Fibroblast of lung (primary cell): ENCODE results near the gene FAM72D. TPM values are rescaled to one million over a fixed set of nuclear protein-coding genes. Genes with fewer than 3 reads are reported as not detected.
"Not testable (repeated sequence)": the region's sequence is repeated elsewhere in the genome, so short reads cannot be mapped to it uniquely, and the experiment has no call there.

Source experiments
- DNase-seq, 2 donors: peaks; one replicate each; pipeline versions ENCODE4 v3.0.0 to v3.0.0-alpha.2; 2010; ENCODE audit warnings: low read depth in 2 of 2
- H2AFZ ChIP-seq: 2 replicates; pipeline ENCODE4 v1.5.1; 2012; ENCODE audit warnings: low read length, control low read depth, inconsistent platforms
- H3K27ac ChIP-seq: 2 replicates; pipeline ENCODE4 v1.5.1; 2011; ENCODE audit warnings: low read length, control low read depth; ENCODE audit not compliant: insufficient read depth
- H3K27me3 ChIP-seq: 2 replicates; pipeline ENCODE4 v1.5.1; 2011; ENCODE audit warnings: mild to moderate bottlenecking, low read length; ENCODE audit not compliant: control insufficient read depth, insufficient read depth
- H3K36me3 ChIP-seq: 2 replicates; pipeline ENCODE4 v1.5.1; 2011; ENCODE audit warnings: low read length; ENCODE audit not compliant: control insufficient read depth, insufficient read depth
- H3K4me1 ChIP-seq: 2 replicates; pipeline ENCODE4 v1.5.1; 2011; ENCODE audit warnings: low read length; ENCODE audit not compliant: control insufficient read depth, insufficient read depth; ENCODE audit errors: extremely low read depth
- H3K4me2 ChIP-seq: 2 replicates; pipeline ENCODE4 v1.5.1; 2011; ENCODE audit warnings: low read length, control low read depth; ENCODE audit not compliant: insufficient read depth; ENCODE audit errors: extremely low read depth
- H3K4me3 ChIP-seq, 4 experiments: fragments of 200-600 bp in 1 of 4; sonication (generic) in 1 of 4; replicated peaks in 1 of 4; 2 replicates each; pipeline ENCODE4 v1.5.1; 2011 to 2016; ENCODE audit warnings: low read length in 4 of 4, low read depth in 3 of 4, mild to moderate bottlenecking in 3 of 4, control low read depth in 2 of 4, inconsistent platforms in 1 of 4, mixed read lengths in 1 of 4; ENCODE audit not compliant: insufficient read depth in 1 of 4; ENCODE audit errors: control extremely low read depth in 1 of 4
- H3K79me2 ChIP-seq: 2 replicates; pipeline ENCODE4 v1.5.1; 2012; ENCODE audit warnings: mild to moderate bottlenecking, low read length, inconsistent platforms; ENCODE audit not compliant: control insufficient read depth, insufficient read depth
- H3K9ac ChIP-seq: 2 replicates; pipeline ENCODE4 v1.5.1; 2011; ENCODE audit warnings: mild to moderate bottlenecking, low read length, control low read depth; ENCODE audit not compliant: insufficient read depth
- H3K9me3 ChIP-seq: 2 replicates; pipeline ENCODE4 v1.5.1; 2012; ENCODE audit warnings: low read depth, low read length; ENCODE audit not compliant: control insufficient read depth, insufficient read depth
- H4K20me1 ChIP-seq: 2 replicates; pipeline ENCODE4 v1.5.1; 2011; ENCODE audit warnings: low read length; ENCODE audit not compliant: control insufficient read depth, insufficient read depth; ENCODE audit errors: extremely low read depth
- polyA plus RNA-seq, 2 donors: library from polyadenylated mRNA; depleted of rRNA in 1 of 2; stranded (reverse) in 1 of 2; unstranded in 1 of 2; fragments of >200 nt; gene quantifications; 2 replicates each; pipeline ENCODE4 v1.2.1, GENCODE V29; 2011 to 2012; ENCODE audit warnings: missing spikeins in 1 of 2
- total RNA-seq: library from RNA; depleted of rRNA; stranded (reverse); fragments of >200 nt; gene quantifications from 2 replicates; pipeline ENCODE4 v1.2.1, GENCODE V29; 2014

The FAM72D gene
- total and polyA plus RNA-seq, 2 donors (not counting 1 experiment from before 2014, with no cell fraction given): 0.85 to 1.7 TPM

DNA sequence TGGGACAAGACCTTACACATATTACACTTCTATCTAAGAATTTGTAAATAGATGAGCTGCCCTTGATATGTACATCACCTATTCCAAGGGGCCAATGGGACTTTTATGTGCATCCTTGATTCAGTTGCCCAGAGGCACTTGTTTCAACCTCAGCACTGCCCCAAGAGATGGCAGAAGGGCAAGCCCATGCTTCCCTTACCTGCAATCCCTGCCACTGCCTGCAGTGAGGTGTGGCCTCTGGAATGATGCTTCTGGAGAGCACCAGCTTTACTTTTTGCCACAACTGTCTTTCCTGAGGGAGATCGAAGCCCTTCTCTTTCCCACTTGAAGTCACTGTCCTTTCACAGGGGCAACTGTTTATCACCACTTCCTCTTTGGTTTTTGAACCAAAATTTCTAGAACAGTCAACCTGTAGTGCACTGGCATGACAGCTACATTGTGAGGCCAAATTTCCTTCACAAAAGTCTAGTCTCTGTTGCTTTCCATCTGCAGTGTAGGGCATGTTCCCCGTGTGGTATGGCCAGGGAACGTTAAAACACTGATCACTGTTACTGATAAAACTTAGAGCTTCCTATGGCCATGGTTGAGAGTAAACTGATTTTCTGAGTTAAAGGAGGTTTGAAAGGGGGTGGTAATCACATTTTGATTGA, 48.6 kb downstream of the FAM72D start:
- H3K9ac ChIP-seq, H3K27me3 ChIP-seq, H3K79me2 ChIP-seq, H3K4me1 ChIP-seq, H3K4me3 ChIP-seq, H3K27ac ChIP-seq, DNase-seq, H2AFZ ChIP-seq, H3K36me3 ChIP-seq, H4K20me1 ChIP-seq, H3K4me2 ChIP-seq, H3K9me3 ChIP-seq: not testable (repeated sequence)

DNA sequence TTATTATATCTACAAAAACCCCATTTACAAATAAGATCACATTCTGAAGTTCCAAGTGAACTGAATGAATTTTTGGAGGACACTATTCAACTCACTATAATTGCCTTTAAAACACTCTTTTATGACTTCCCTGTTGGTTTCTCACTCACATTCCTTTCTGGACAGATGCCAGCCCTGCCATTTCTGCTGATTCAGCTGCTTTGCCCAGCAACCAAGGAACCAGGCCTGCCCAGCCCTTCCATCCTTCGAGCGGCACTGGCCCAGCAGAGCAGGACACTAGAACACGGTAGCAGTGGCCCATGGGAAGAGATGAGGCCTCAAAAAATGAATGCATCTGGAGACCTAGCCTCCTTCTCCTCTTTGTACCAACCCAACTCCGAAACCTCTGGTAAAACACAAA, 50.5 kb downstream of the FAM72D start:
- not testable (repeated sequence) for H3K9ac ChIP-seq, H3K4me2 ChIP-seq, H3K4me3 ChIP-seq, H3K9me3 ChIP-seq, H2AFZ ChIP-seq, H3K27ac ChIP-seq, DNase-seq, H3K79me2 ChIP-seq, H3K4me1 ChIP-seq, H4K20me1 ChIP-seq, H3K27me3 ChIP-seq, H3K36me3 ChIP-seq

DNA sequence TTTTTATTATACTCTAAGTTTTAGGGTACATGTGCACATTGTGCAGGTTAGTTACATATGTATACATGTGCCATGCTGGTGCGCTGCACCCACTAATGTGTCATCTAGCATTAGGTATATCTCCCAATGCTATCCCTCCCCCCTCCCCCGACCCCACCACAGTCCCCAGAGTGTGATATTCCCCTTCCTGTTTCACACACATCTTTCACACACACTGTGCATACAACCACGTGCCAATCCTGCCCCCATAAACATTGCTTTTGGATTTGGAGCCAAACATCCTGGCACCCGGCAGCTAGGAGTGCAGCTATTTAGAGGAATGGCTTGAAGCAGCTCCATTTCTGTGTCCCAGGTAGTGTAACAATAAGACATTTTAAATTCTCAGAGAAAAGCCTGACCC, 51.4 kb downstream of the FAM72D start:
- not testable (repeated sequence) for H3K79me2 ChIP-seq, H3K4me2 ChIP-seq, H3K4me1 ChIP-seq, H3K27ac ChIP-seq, H3K36me3 ChIP-seq, H3K9ac ChIP-seq, H3K4me3 ChIP-seq, H2AFZ ChIP-seq, DNase-seq, H4K20me1 ChIP-seq, H3K27me3 ChIP-seq, H3K9me3 ChIP-seq

DNA sequence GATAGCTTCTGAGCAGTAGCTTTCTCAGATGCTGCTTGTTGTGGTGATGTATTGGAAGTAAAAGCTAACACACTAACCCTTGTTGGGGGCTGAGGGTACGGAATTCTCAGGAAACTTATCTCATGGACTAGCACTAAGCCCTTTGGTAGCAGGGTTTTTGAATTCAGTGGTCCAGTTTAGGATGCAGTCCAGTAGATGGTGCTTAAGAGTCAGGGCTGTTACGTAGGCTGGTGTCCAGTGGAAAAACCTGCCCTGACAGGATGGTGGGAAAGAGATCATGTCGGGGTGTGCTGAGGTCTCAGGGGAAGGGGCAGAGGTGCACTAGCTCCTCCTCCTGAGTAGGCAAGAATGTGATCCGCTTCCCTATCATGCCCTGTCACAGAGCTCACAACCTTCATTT, 59.6 kb downstream of the FAM72D start:
- H3K4me3 ChIP-seq: not testable (repeated sequence)

DNA sequence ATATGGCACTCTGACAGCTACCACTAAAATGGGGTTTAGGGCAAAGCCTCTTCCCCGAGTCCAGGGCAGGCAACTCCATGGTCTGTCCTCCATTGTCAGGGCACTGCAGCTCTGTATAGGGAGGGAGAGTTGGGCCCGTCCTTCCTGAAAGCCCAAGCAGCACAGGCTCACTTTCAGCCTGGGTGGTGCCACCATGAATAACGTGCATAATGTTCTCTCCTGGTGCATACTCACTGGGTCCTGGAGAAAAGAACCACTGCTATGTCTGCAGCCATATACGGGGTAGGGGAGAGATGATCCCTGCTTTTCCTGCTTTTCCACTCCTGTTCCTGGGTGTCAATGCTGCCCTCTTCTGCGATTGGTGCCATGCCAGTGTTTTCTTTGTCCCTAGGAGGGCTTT, 60.1 kb downstream of the FAM72D start:
- H3K27ac ChIP-seq, H3K27me3 ChIP-seq, H3K4me2 ChIP-seq, H3K4me1 ChIP-seq, H4K20me1 ChIP-seq, H3K4me3 ChIP-seq, H3K79me2 ChIP-seq, H3K9ac ChIP-seq, DNase-seq, H3K9me3 ChIP-seq, H3K36me3 ChIP-seq, H2AFZ ChIP-seq: not testable (repeated sequence)

More for the DNA sequence above, 59.6 kb downstream of the FAM72D start:
- not testable (repeated sequence) for H3K4me1 ChIP-seq, H3K36me3 ChIP-seq, H3K27ac ChIP-seq, DNase-seq, H3K27me3 ChIP-seq, H3K9me3 ChIP-seq, H3K4me2 ChIP-seq, H3K79me2 ChIP-seq, H4K20me1 ChIP-seq, H3K9ac ChIP-seq, H2AFZ ChIP-seq

DNA sequence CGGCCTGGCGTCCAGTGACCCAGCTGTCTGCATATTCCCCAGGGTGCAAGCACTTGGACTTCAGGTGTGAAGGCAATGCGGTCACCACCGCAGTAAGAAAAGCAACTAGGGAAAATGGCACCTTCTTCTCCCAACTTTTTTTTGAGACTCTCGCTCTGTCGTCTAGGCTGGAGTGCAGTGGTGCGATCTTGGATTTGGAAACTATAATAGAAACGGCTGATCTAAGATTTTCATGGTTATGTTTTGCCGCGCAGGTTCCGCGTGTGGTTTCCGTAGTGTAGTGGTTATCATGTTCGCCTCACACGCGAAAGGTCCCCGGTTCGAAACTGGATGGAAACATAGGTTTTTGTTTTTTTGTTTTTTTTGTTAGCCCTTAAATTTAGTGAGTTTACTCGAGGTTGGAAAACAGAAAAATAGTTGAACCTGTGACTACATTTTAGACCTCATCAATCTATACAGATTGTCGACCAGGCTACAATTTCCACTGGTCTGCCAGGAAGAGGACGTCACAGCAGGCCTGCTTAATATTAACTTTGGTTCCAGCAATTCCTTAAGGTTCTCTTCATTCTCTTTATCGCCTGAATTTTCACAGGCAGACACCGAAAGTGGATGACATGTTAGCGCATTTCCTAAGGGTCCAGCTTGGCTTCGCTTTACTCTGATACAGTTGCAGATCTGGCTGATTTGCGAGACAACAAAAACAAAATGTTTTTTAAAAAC, 61.3 kb downstream of the FAM72D start:
- not testable (repeated sequence) for H3K36me3 ChIP-seq, H3K27me3 ChIP-seq, H4K20me1 ChIP-seq, H3K9ac ChIP-seq, H3K4me1 ChIP-seq, H2AFZ ChIP-seq, H3K79me2 ChIP-seq, H3K9me3 ChIP-seq, H3K27ac ChIP-seq
- peak overlapping the region; percentile 5 for H3K4me2 ChIP-seq
- peak; percentile 43 to 80 for DNase-seq
- H3K4me3 ChIP-seq: peak overlapping the region in 2 of 4 experiments; percentile 17 to 55

DNA sequence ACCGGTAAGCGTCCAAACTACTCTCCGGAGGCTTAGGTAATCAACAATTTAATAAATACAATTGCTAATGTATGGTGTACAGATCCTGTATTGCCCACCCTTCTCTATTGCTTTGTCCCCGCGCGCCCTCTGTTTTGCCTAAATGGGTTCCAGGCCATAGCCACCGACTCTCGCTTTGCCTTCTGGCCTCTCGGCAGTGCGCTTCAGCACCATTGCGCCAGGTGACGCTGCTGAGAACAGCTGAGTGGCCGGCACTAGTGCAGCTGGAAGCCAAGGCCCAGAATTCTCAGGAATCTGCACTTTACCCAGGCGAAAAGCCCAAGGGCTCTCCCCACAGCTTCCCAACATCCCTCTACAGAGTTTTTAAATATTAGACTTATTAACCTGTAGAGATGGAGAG, 61.9 kb downstream of the FAM72D start:
- H2AFZ ChIP-seq: not testable (repeated sequence)

More for the DNA sequence above, 61.9 kb downstream of the FAM72D start:
- not testable (repeated sequence) for H3K9me3 ChIP-seq, H3K79me2 ChIP-seq, H3K27ac ChIP-seq, H3K4me3 ChIP-seq, H3K27me3 ChIP-seq, H3K9ac ChIP-seq, H3K4me2 ChIP-seq, H3K36me3 ChIP-seq, DNase-seq, H4K20me1 ChIP-seq, H3K4me1 ChIP-seq
